GM18868 (cell line): ENCODE measurements around the gene ABCC6.
"Not testable (repeated sequence)": the region's sequence is repeated elsewhere in the genome, so short reads cannot be mapped to it uniquely, and the experiment has no call there.

ENCODE experiments used
- ATAC-seq: cut with Tn5 transposase; IDR thresholded peaks from one replicate; pipeline ENCODE4 v1.9.1; 2021; ENCODE audit warnings: mild to moderate bottlenecking, moderate library complexity; ENCODE audit not compliant: unreplicated experiment

The ABCC6 gene

DNA sequence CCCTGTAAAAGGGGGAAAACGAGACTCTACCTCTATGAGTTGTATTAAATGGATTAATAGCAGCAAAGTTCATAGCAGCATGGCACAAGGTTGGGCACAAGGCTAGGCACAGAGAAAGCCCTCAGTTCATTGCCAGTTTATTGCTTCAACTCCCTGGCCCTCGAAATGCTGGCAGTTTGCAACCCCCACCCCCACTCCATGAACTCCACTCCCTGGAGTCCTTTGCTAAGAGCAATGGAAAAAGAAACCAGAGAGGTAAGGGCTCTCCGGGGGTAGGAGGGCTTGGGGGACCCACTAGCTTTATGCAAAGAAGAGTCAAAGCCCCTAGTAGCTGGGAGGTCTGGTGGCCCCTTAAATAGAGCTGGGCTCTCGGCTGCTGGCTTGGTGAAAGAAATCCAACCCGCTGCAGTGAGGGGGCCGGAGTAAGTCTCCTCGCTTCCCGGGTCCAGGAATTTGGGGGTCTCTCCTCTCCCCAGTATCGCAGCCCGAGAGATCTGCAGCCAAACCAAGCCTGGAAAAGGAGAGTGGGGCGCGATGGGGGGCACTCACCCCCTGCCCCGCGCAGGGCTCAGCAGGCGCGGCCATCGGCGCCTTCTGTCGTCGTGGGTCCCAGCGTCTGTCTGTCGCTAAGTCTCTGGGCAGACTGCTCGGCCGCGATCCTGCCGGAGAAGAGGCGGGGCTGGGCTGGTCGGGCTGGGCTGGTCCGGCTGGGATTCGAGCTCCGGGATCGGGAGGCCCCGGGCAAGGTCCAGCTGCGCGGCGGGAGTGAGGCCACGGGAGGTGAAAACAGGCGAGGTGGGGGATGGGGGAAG is at the start of gene ABCC6:
Gene ABCC6 (minus strand): TSS at position 645 of the 812 bp plus-strand sequence. CDS start 60 bp downstream, at position 585.
- ATAC-seq: not testable (repeated sequence)

- ATAC-seq: not testable (repeated sequence)
Measured at GRCh38 chr16:16272573-16273221, 49.4 kb upstream of the ABCC6 start.

DNA sequence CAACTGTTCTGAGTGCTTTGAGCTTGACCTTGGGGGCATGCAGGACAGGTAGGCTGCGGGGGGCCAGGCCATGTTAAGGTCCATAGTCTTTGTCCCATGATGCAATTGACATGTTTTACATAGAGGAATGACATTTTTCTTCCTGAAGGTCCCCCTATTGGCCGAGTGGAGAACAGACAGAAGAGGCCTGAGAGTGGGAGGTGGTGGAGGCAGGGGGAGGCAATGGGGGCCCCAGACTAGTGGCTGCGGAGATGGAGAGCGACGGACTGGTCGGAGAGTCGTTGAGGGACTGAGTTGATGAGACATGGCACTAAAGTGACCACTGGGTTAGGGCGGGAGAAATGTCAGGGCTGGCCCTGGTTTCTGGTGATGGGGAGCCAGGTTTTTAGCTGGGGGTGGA is 48.4 kb upstream of the ABCC6 start:
- ATAC-seq: not testable (repeated sequence)

DNA sequence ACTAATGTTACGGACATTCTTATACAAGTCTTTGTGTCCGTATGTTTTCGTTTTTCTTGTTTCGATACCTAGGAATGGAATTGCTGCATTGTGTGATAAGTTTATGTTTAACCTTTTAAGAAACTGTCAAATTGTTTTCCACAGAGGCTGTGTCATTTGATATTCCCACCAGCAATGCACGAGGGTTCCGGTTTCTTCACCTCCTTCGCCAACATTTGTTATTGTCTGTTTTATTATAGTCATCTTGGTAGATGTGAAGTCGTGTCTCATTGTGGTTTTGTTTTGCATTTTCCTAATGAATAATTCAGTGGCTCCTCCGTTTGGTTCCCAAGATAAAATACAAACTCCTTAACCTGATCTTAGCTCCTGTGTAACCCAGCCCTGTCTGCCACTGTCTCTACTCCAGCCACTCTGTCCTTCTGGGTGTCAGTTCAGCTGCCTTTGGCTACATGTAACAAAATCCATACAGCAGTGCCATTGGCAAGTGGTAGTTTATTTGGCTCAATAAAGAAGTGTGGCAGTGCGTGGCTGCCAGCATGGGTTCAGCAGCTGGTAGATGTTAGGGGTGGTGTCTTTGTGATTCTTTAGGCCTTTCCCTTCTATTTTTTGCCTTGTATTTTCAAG is 45.0 kb upstream of the ABCC6 start:
- ATAC-seq: not testable (repeated sequence)

DNA sequence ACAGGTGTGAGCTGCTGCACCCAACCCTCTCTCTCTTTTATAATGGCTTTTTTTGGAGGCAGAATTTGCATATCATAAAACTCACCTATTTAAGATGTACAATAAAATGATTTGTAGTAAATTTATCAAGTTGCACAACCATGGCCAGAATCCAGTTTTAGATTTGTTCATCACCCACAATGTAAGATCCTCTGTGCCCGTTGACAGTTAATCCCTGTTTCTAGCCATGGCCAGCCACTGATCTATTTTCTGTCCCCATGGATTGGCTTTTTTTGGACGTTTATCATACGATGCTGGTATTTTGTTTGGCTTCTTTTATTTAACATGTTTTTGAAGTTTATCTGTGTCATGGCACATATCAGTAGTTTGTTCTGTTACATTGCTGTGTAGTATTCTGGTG is 44.4 kb upstream of the ABCC6 start:
- ATAC-seq: not testable (repeated sequence)

DNA sequence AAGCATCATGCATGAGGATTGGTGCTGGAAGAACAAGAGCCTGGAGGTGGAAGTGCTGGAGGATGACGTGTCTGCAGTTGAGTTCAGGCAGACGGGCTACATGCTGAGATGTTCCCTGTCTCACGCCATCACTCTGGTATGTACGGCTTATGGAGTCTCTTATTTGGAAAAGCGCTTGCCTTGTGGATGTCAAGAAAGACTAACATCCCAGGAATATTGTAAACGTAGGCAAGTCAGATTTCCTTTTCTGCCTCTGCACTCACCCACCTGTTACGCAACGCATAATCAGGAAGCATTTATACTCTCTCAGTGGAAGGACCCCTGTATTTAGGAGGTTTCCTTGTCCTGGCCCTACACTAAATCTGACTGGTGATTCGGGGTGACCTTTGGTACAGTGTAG is 41.8 kb upstream of the ABCC6 start:
- ATAC-seq: not testable (repeated sequence)

GRCh38 chr16:16263947-16264346 is 40.7 kb upstream of the ABCC6 start:
- ATAC-seq: not testable (repeated sequence)

- ATAC-seq: not testable (repeated sequence)
Measured at GRCh38 chr16:16262954-16263555, 39.8 kb upstream of the ABCC6 start.

GRCh38 chr16:16259971-16260370 is 36.7 kb upstream of the ABCC6 start:
- not testable (repeated sequence) for ATAC-seq

DNA sequence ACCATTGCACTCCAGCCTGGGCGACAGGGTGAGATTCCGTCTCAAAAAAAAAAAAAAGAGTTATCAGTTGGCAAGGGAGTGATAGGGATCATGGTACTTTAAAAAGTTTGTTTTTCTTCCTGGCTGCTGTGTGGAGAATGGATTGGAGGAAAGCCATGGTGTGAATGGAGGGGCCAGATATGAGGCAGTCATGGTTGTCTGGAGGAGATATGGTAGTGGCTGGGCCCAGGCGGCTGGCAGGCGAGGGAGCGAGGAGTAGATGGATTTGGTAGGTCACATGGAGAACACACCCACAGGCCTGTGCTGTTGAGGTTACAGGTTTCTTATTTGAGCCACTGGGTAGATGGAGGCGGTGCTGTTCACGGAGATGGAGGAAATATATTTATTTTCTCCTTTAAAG is 35.5 kb upstream of the ABCC6 start:
- ATAC-seq: not testable (repeated sequence)

- not testable (repeated sequence) for ATAC-seq
Measured at GRCh38 chr16:16257301-16257923, 34.1 kb upstream of the ABCC6 start.

- not testable (repeated sequence) for ATAC-seq
Measured at GRCh38 chr16:16252377-16252776, 29.1 kb upstream of the ABCC6 start.

DNA sequence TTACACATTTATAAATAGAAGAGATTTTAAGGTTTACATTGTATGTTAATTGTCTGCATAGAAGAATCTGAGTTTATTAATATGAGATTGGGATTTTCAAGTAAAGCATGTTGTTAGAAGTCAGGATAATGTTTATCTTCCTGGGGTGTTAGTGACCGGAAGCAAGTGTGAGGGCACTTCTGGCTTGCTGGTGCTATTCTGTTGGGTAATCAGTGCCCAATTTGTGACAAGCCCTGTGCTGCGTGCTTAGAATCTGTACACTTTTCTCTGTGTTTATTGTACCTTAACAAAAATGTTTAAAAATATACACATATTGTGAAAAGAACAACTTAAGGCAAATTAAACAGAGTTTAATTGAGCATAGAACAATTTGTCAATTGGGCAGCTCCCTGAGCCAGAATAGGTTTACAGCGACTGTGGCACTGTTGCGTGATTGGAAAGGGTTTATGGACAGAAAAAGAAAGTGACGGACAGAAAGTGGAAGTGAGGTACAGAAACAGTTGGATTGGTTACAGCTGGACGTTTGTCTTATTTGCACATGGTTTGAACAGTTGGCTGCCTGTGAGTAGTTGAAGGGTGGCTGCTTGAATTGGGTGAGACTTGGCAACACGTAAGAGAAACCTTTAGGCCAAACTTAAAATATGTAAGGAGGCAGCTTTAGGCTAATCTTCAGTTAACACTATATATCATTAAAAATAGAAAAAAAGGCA is 26.5 kb upstream of the ABCC6 start:
- ATAC-seq: not testable (repeated sequence)

GRCh38 chr16:16247439-16247838 is 24.1 kb upstream of the ABCC6 start:
- ATAC-seq: not testable (repeated sequence)

- ATAC-seq: not testable (repeated sequence)
Measured at GRCh38 chr16:16246578-16247262, 23.4 kb upstream of the ABCC6 start.

GRCh38 chr16:16243886-16244285 is 20.6 kb upstream of the ABCC6 start:
- not testable (repeated sequence) for ATAC-seq

DNA sequence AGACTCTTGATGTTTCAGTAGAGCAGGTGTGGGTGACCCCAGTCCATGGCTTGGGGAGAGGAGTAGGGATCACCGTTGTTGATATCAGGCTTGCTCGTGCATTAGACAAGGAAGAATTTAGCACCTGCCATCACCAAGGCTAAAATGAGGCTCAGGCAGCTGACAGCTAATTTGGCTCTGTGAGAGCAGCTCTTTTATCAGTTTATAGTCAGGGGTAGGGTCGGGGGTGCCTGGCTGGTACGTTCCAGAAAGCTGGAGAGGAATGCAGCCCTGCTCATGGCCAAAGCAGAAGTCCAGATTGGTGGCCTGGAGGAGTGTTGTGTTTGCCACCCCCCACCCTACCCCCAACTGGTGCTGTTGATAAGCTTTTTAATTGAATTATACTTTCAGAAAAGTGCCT is 17.4 kb upstream of the ABCC6 start:
- ATAC-seq: not testable (repeated sequence)

- ATAC-seq: not testable (repeated sequence)
Measured at GRCh38 chr16:16237738-16238137, 14.4 kb upstream of the ABCC6 start.

GRCh38 chr16:16237071-16237470 is 13.8 kb upstream of the ABCC6 start:
- ATAC-seq: not testable (repeated sequence)

DNA sequence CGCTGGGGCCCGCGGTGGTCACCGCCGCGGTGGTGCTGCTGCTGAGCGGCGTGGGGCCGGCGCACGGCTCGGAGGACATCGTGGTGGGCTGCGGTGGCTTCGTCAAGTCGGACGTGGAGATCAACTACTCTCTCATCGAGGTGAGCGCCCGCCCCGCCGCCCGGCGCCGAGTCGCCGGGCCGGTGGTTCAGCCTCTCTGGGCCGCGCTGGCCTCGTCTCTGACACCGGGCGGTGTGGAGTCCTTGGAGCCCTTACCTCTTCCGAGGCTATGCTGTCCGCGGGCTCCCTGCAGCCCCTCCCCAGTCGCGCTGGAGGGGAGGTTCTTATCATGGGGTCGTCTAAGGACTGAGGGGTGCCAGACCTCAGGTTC is 9.4 kb upstream of the ABCC6 start:
- ATAC-seq: peak; percentile 30
